ENCODE measurements around the gene MIPEP.

DNA sequence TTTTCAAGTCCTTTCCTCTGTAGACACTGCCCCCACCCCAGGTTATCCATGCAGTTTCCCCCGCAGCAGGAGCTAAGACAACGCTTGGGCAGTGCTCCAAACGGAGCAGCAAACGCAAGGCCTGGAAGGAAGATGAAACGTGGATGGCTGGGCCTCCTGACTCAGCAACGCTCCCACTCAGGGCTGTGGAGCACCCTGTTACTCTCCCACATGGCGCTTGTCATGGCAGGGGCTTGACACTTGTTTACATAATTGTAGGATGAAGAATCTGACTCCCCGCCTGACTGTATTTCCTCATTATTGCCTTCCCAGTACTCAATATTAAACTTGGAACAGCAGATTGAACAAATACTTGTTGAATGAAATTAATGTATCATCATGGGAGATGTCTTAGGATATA, 8.9 kb upstream of the MIPEP start:
- TF ChIP-seq RAD21 (IDR thresholded peaks at IDR 0.05; ENCODE audit: low read depth) (no peak), YY1 (IDR thresholded peaks at IDR 0.05; ENCODE audit: low read depth) (no peak), CREB1 (IDR thresholded peaks at IDR 0.05; ENCODE audit: low read depth) (no peak), EP300 (IDR thresholded peaks at IDR 0.05; ENCODE audit: borderline replicate concordance) (no peak), NFIC (IDR thresholded peaks at IDR 0.05) (no peak), MAX (IDR thresholded peaks at IDR 0.05) (no peak), CEBPB (IDR thresholded peaks at IDR 0.05) (no peak), TEAD4 (IDR thresholded peaks at IDR 0.05) (no peak), EGR1 (IDR thresholded peaks at IDR 0.05) (no peak), TCF12 (IDR thresholded peaks at IDR 0.05; ENCODE audit: low read depth) (no peak), TAF1 (IDR thresholded peaks at IDR 0.05; ENCODE audit: low read depth) (no peak)
- TF ChIP-seq, protein P1, sequence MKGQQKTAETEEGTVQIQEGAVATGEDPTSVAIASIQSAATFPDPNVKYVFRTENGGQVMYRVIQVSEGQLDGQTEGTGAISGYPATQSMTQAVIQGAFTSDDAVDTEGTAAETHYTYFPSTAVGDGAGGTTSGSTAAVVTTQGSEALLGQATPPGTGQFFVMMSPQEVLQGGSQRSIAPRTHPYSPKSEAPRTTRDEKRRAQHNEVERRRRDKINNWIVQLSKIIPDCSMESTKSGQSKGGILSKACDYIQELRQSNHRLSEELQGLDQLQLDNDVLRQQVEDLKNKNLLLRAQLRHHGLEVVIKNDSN (IDR thresholded peaks at IDR 0.05), result no peak
- TF ChIP-seq, protein P2, sequence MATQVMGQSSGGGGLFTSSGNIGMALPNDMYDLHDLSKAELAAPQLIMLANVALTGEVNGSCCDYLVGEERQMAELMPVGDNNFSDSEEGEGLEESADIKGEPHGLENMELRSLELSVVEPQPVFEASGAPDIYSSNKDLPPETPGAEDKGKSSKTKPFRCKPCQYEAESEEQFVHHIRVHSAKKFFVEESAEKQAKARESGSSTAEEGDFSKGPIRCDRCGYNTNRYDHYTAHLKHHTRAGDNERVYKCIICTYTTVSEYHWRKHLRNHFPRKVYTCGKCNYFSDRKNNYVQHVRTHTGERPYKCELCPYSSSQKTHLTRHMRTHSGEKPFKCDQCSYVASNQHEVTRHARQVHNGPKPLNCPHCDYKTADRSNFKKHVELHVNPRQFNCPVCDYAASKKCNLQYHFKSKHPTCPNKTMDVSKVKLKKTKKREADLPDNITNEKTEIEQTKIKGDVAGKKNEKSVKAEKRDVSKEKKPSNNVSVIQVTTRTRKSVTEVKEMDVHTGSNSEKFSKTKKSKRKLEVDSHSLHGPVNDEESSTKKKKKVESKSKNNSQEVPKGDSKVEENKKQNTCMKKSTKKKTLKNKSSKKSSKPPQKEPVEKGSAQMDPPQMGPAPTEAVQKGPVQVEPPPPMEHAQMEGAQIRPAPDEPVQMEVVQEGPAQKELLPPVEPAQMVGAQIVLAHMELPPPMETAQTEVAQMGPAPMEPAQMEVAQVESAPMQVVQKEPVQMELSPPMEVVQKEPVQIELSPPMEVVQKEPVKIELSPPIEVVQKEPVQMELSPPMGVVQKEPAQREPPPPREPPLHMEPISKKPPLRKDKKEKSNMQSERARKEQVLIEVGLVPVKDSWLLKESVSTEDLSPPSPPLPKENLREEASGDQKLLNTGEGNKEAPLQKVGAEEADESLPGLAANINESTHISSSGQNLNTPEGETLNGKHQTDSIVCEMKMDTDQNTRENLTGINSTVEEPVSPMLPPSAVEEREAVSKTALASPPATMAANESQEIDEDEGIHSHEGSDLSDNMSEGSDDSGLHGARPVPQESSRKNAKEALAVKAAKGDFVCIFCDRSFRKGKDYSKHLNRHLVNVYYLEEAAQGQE (IDR thresholded peaks at IDR 0.05; ENCODE audit: low read depth), result no peak
